Vagina (tissue), 2 donors: ENCODE data around the gene EDN1.

Source experiments
- CTCF ChIP-seq, 3 experiments: fragments of 450-650 bp in 2 of 3; fragments of 200-600 bp in 1 of 3; sonication (generic) in 1 of 3; IDR thresholded peaks; one replicate each; pipeline ENCODE4 v1.5.1; 2017 to 2019; ENCODE audit warnings: antibody characterized with exemption in 3 of 3, mild to moderate bottlenecking in 2 of 3, moderate library complexity in 2 of 3
- POLR2A ChIP-seq, 2 donors: fragments of 450-650 bp; IDR thresholded peaks; one replicate each; pipeline ENCODE4 v1.6.1; 2017; ENCODE audit warnings: antibody characterized with exemption in 2 of 2, mild to moderate bottlenecking in 2 of 2, moderate library complexity in 2 of 2
- POLR2AphosphoS5 ChIP-seq, 2 donors: sonication (generic); formaldehyde crosslinking; IDR thresholded peaks; one replicate each; pipeline ENCODE4 v1.9.0; 2017; ENCODE audit warnings: antibody characterized with exemption in 2 of 2, mild to moderate bottlenecking in 2 of 2, low read depth in 1 of 2; ENCODE audit not compliant: insufficient read depth in 1 of 2

DNA sequence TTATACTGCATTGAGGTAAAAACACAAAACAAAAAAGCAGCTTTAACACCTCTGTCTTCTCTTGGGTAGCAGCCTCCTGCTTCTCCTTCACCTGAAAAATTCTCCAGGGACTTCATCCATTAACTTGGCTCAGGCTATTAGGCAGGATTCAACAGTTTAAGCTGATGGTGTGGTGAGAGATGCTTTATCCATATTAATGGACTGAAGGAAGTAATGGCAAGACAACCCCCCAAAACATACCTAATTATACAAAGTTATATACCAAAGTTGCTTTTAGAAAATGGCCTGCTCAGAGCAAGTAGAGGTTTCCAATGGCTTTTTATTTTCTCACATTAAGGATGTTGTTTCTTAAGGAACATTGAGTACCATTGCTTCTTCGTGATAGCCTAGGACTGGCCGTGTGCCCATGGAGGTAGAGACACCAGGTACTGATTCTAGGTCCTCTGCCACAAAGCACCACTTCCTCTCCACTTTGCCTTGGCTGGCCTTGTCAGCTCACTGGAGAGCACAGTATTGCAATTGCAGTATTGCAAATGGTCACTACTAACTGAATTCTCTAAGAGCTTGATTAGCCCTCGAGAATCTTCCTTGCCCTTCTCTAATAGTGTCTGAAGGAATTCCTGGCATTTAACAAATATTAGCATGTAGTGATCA is 7.3 kb downstream of the EDN1 start:
- TF ChIP-seq CTCF (IDR thresholded peaks at IDR 0.05), result no peak
- TF ChIP-seq POLR2A (IDR thresholded peaks at IDR 0.05), result no peak
- TF ChIP-seq POLR2AphosphoS5 (IDR thresholded peaks at IDR 0.05; ENCODE audit: insufficient read depth in 1 of 2, low read depth in 1 of 2), result no peak
